DMS153 (cell line): Measurements from ENCODE around the gene USP20.
A peak's percentile ranks its signal among the peaks of the same experiment; 100 is the strongest.
"Not testable (repeated sequence)": the region's sequence is repeated elsewhere in the genome, so short reads cannot be mapped to it uniquely, and the experiment has no call there.

ENCODE experiments used
- DNase-seq: peaks from one replicate; lab custom pipeline; 2025; lab: John Stamatoyannopoulos, UW

Gene USP20

DNA sequence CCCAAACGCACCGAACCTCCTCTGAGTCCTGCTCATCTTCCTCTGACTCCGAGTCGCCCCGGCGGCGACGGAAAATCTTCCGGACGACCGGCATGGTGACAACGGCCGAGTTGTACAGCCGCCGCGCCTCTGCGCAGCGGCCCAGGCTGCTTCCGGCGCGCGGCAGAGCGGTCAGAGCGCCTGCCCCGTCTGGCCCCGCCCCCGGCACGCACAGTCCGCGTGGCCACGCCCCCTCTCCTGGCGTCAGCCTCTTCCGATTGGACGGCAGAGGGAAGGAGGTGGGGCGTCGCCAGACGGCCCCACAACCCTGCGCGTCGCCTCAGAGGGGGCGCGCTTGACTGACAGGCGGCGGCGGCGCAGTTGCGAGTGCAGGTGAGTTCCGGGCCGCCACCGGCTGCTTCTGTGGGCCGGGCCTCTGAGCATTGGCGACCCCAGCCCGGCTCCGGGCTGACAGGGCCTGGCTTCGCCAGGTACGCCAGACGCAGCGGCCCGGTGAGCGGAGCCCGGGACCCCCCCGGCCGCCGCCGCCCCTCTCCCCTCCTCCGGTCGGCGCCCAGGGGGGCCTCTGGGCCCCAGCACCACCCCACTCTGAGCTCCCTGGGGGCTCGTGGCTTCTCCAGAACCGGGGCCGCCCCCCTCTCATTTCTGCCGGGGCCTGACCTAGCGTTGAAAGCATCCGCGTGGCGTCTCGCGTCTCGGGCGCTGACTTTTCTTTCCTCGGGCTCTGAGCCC, at the start of gene USP20, which contains the start of gene C9orf78:
Gene USP20, plus strand, starts transcription at position 331 of the 732 bp plus-strand sequence. CDS start 17,098 bp downstream, outside the sequence.
Gene C9orf78, minus strand, starts transcription at position 148 of the 732 bp plus-strand sequence. Its CDS starts 54 bp downstream, at position 94.
- DNase-seq: peak; percentile 90

GRCh38 chr9:129785866-129786265, 49.4 kb upstream of the USP20 start:
- DNase-seq: no peak

- DNase-seq: no peak
Measured at GRCh38 chr9:129786481-129786880, 48.8 kb upstream of the USP20 start.

DNA sequence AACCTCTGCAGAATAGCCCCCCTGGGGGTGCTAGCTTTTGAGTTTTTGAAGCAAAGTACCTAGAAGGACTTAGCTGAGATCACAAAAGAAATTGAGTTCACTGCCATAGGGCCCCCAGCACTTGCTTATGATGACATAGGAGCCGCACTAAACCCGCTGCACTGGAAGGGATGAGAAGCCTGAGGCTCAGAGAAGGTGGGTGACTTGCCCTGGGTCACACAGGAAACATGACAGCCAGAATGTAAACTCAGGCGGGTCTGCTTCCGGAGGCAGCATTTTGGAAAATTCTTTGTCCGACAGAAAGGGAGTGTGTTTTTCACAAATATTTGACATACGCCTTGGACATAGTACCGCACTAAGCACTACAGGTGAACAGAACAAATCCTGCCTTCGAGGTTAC, 40.7 kb upstream of the USP20 start:
- DNase-seq: no peak

- not testable (repeated sequence) for DNase-seq
Measured at GRCh38 chr9:129796029-129796428, 39.2 kb upstream of the USP20 start.

- no peak for DNase-seq
Measured at GRCh38 chr9:129798973-129799372, 36.3 kb upstream of the USP20 start.

DNA sequence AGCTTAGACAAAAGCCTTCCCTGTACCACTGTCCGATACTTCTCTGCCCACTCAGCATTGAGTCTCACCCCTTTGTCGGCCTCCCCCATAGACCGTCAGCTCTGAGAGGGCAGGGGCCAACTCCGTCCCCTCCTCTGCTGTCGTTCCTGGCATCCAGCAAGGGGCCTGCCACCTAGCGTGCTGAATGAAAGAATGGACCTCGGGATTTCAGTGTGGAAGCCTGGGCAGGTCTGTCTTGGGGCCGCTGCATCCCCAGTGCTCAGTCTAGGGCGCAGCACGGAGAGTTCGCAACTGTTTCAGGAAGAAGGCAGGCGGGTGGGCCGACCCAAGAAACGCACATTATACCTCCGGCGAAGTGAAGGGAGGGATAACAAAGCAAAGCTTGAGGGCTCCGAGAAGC, 33.8 kb upstream of the USP20 start:
- no peak for DNase-seq

- DNase-seq: peak; percentile 76
Measured at GRCh38 chr9:129802833-129803675, 32.2 kb upstream of the USP20 start, which contains the start of gene TOR1B. TOR1B (plus strand) TSS chr9:129803184; CDS start chr9:129803213, 29 bp downstream.

DNA sequence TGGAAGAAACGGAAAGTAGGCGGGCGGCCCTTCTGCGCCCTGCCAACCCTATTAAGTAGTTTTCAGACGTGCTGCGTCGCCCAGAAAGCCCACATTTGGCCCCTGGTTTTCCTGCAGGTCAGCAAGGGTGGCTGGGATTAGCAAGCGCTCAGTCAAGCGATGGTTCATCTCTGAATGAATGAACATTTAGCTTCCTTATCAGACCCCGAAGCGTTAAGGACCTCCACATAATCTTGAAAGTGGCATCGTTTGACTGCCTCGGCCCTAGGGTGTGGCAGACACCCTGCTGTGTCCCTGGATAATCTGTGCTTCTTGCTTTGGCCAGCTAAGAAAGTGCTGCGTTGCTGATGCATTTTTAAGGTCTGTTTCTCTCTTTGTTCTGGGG, 31.6 kb upstream of the USP20 start:
- no peak for DNase-seq

- no peak for DNase-seq
Measured at GRCh38 chr9:129806061-129806460, 29.2 kb upstream of the USP20 start.

- DNase-seq: no peak
Measured at GRCh38 chr9:129809346-129809745, 25.9 kb upstream of the USP20 start.

- no peak for DNase-seq
Measured at GRCh38 chr9:129810116-129810515, 25.1 kb upstream of the USP20 start.

DNA sequence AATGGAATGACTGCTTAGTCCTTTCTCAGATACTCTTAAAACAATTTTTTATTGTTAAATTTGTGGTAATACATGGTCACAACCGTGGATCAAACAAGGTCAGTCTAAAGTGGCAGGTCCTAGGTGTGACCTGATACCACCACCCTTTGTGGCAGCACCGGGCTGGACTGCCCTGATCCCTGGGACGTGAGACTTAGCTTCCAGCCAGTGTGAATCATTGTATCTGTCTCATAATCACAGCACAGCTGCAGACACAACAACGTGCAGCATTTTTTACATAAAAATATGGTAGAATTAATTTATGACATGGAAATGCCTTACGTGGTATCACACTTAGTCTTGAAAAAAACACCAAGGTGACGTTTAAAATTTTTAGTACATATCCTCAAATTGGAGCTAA, 24.5 kb upstream of the USP20 start:
- DNase-seq: no peak

DNA sequence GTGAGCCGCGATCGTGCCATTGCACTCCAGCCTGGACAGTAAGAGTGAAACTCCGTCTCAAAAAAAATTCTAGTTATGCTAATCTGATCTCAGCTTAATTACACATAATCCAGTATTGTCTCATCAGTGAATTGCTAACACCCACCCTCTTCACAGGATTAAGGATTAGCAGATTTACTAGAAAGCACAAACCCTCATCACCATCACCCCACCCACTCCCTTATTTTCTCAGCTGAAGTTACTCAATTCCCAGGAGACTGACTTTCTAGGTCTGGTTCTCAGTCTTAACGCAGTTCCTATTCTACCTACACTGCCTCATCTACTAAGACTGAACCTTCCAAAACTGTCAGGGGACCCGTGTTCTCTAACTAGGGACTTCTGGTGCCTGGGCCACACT, 23.3 kb upstream of the USP20 start:
- no peak for DNase-seq

DNA sequence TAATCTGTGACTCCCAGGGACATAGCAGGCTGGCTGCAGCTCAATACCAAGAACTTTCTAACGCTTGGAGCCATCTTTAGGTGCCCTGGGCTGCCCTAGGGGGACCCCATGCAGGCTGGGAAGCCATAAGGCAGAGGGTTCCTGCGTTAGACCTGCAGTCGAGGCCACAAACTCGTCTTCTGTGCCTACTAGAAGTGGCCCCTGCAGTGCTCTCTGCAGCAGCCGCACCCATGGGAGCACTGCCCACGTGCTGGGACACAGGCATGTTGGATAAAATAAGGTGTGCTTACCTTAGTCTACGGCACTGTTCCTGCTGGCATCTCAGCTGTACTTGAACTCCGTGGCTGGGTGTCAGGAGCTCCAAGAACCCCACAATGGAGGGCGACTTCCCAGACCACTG, 22.9 kb upstream of the USP20 start:
- DNase-seq: no peak

DNA sequence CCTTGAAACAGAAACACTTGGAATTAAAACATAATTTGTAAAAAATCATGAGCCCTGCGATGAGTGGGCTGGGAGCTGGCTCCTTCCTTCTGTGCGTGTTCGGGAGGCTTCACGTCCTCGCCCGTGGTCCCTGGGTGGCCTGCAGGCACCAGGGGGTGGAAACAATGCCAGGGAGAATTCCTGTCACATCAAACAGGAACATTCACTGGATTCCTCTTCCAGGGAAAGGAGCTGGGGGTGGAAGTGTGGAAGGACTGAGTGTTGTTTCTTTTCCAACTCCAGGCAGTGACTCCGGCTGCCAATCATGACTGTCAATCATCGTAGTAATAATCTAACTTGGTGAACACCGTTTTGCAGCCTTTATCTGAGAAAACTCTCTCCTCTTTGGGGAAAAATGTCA, 21.6 kb upstream of the USP20 start:
- DNase-seq: no peak

GRCh38 chr9:129814432-129815223, 20.6 kb upstream of the USP20 start:
- no peak for DNase-seq

DNA sequence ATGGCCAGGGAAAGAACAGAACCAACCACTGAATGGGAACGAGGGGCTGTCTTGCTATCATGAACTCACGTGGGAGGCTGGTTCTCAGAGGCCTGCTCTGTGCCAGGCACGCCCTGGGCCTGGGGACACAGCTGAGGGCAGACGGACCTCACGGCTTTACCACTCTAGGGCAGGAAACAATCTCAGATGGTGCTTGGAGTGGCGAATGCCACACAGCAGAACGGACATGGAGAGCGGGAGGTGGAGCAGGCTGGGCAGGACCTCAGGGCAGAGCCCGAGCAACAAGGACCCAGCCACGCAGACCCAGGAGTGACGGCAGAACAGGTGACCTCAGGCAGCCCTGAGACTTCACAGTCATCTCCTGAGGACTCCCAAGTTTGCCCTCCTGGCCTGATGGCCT, 20.0 kb upstream of the USP20 start:
- DNase-seq: no peak

DNA sequence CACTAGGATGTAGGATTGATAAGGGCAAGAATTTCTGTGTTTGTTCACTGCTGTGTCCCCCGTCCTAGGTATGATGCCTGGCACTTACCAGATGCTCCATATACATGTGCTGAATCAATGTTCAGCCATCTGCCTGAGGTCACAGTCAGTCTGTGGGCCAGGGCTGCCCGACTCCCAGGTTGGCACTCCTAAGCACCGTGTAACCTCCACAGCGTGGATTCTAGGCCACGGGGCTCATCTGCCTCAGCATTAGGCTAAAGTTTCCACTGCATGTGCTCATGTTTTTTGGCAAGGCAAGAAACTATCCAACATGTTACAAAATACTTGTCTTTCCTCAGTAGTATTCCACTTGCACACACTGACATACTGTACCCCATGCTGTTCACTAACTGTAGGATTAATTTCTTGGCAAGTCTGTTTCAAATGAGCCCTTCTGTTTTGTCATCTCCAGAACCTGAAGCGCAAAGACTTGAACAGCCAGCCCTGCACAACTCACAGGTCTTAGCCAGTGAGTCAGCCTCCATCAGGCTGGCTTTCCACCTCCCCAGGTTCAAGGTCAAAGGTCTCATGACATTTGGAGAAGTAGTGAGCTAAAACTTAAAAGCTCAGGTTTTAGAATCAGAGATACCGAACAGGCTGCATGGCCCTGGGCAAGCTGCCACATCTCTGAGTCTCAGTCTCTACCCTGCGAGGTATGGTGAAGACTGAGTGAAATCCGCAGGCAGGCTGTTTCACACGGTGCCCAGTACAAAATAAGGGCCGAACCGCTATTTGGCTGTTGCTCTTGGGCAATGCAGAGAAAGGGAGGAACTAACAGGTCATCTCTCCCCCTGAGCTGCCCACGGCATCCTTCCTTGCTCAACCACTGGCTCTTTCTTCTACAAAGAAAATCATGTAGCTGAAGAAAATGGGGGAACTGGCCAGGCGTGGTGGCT, 18.5 kb upstream of the USP20 start:
- no peak for DNase-seq

DNA sequence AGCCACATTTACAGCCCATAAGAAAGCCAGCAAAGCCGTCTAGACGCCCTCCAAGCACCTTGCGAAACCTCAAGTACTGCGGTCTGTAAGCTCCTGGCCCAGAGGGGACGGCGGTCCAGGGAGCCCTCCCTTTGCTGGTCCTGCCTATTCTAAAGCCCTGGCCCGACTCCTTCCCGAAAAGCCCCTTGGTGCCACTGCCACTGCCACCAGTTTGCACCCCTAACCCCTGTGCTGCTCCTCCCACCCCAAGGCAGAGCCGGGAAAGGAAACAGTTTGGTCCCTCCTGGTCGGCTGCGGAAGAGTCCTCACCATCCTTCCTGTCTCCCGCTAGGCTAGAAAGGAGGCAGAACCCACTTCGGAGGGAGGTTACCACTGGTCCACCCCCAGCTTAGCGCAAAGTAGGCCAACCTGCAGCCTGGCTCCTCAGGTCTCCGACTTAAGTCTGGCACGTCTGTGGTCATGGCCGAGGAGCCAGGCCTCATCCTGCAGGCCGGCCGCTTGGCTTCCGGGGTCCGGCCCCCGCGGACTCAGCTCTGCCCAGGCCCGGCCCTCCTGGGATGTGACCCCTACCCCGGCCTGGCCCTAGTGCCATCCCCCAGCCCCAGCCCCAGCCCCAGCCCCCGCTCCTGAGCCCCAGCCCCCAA, 12.2 kb upstream of the USP20 start:
- DNase-seq: no peak

- no peak for DNase-seq
Measured at GRCh38 chr9:129823542-129823934, 11.7 kb upstream of the USP20 start.
